T47D (cell line): ENCODE results near the gene RAB5IF.
"Not testable (repeated sequence)": the region's sequence is repeated elsewhere in the genome, so short reads cannot be mapped to it uniquely, and the experiment has no call there.

Experiments
- DNase-seq, 2 experiments: peaks; one replicate each; pipeline versions ENCODE4 v3.0.0 to v3.0.0-alpha.2; 2011 to 2012; ENCODE audit warnings: low read depth in 1 of 2, low spot score in 1 of 2
- JUND ChIP-seq: IDR thresholded peaks from 2 replicates; pipeline ENCODE4 v1.6.1; 2012; ENCODE audit warnings: low read depth
- in situ Hi-C: cut with HindIII; loops from 2 replicates; pipeline ENCODE4 v1.10.0; 2016; ENCODE audit warnings: low sequenced_read_pairs, low pct_unique_long_range_greater_than_20kb

The RAB5IF gene

DNA sequence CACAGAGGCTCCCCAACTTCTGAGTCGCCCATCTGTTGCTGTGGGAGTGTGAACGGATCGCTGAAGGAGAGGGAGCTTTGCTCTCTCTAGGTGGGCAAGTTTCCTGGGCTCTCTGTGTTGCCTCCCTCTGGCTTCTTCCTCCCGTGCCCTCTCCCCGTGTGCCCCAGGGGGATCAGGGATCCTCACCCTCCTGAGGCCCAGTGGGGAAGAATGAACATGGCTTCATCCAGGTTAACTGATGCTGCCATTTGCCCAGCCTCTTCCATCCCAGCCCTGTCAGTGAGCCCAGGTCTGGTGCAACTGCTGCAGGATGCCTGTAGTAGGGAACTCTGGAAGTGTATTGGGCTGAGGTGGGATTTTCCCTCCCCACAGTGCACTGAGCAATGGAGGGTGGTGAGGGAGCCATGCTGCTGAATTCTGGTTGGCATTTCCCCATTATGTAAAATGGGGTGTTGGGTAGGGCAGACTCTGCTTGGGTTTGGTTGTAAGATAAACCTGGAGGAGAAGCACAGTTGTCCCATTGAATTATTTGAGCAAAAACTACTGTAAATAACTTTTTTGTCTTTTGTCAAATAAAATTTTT is 12.1 kb upstream of the RAB5IF start:
- in situ Hi-C loops: no loop called here
- no peak for DNase-seq
- no peak for TF ChIP-seq JUND

- DNase-seq: no peak
- in situ Hi-C loops: no loop called here
- TF ChIP-seq JUND: no peak
These were observed 5.7 kb upstream of the RAB5IF start for GRCh38 chr20:36599912-36600345.

DNA sequence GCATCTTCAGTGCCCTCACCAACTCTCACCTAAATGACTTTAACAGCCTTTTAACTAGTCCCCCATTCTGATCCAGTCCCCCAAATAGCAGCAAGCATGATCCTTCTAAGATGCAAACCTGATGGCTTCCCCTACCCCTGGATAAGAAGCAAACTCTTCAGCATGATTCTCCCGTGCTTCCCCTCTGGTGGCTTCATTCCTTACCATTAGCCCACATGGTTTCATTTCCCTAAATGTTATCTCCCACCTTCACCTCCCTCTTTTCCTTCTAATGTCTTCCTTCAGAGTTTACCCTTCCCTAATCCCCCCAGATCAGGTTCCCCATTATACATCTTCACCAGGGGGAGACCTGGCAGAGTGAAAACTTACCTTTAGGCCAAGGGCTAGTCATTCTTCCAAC is 4.0 kb upstream of the RAB5IF start:
- no peak for TF ChIP-seq JUND
- in situ Hi-C loops: no loop called here
- DNase-seq: no peak

- DNase-seq: no peak
- in situ Hi-C loops: no loop called here
- TF ChIP-seq JUND: no peak
These were observed 604 bp upstream of the RAB5IF start for GRCh38 chr20:36604952-36605398.

DNA sequence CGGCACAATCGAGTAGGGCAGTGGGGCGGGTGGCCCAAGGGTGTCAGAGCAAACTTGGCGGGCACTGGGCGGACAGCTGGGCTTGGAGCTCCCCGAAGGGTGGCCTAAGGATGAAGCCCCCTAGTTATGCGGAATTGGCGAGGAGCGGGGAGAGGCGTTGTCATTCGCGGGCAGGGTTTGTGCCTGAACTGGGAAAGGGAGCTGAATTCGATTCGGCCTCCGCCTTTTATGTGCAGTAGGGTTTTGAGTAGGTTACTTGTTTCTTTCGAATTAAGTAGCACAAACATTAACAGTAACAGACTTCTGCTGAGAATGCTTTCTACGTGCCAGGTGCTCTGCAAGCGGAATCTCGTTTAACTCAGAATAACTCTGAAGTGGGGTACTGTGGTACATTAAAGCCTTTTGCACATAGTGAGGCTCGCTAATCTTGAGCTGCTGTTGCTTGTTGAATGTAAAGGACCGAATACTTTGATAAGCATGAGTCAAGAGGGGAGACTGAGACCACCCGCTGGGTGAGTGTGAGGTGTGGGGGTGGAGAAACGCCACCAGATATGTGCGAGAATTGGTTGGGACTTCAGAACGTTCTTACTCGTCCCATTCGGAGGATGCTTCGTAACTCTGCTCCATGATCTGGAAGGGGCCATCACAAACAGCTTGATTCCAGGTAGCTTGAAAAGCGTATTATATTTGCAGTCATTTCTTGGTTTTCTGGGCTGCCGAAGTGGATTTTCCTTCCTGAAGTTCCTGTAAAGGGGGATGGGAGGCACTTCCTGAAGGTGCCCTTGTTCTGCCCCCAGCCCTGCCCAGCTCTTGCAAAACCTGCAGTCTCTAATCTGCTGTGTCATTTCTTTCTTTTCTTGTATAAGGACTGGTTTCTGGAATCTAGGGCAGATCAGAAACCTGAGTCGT is 833 bp downstream of the RAB5IF start:
- in situ Hi-C loops: no loop called here
- TF ChIP-seq JUND: no peak
- peak in 1 of 2 experiments; percentile 26 for DNase-seq

- no peak for TF ChIP-seq JUND
- in situ Hi-C loops: no loop called here
- no peak for DNase-seq
These were observed 2.2 kb downstream of the RAB5IF start for GRCh38 chr20:36607586-36608387.

- in situ Hi-C loops, DNase-seq: not testable (repeated sequence)
These were observed 2.8 kb downstream of the RAB5IF start for GRCh38 chr20:36608388-36608728.

DNA sequence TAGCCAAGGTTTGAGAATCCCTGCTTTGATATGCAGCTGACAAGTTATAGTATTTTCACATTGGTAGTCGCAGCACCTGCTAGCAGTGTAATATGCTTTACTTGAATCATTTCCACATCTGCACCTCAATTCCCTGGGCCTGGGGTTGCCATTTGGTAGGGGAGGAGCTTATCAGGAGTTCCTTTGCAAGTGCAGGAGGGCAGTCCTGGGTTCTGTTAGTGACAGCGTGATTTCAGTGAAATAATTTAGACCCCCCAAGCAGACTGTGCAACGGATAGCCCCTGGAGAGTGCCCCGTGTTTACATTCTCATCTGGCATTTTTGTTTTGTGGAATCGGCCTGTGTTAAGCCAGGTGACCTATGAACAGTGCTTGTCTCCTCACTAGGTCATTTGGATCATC is 6.0 kb downstream of the RAB5IF start:
- in situ Hi-C loops: no loop called here
- no peak for TF ChIP-seq JUND
- no peak for DNase-seq

DNA sequence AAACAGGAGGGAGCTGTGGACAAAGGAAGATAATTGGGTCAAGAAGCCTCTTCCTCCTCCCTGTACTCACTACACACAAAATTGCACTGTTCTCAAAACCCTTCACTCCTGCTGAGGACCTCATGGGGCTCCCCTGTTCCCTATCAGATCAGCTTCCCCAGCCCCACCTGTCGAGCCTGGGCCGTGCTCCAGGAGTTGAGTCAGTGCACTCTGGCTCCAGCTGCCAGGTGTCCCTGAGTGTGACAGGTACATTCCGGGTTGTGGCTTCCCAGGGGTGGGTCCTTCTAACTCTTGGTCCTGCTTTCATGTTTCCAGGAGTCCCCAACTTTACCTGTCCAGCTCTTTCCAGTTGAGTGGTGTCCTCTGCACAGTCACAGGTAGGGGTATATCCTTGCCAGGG is 8.4 kb downstream of the RAB5IF start:
- TF ChIP-seq JUND: no peak
- in situ Hi-C loops: no loop called here
- no peak for DNase-seq

DNA sequence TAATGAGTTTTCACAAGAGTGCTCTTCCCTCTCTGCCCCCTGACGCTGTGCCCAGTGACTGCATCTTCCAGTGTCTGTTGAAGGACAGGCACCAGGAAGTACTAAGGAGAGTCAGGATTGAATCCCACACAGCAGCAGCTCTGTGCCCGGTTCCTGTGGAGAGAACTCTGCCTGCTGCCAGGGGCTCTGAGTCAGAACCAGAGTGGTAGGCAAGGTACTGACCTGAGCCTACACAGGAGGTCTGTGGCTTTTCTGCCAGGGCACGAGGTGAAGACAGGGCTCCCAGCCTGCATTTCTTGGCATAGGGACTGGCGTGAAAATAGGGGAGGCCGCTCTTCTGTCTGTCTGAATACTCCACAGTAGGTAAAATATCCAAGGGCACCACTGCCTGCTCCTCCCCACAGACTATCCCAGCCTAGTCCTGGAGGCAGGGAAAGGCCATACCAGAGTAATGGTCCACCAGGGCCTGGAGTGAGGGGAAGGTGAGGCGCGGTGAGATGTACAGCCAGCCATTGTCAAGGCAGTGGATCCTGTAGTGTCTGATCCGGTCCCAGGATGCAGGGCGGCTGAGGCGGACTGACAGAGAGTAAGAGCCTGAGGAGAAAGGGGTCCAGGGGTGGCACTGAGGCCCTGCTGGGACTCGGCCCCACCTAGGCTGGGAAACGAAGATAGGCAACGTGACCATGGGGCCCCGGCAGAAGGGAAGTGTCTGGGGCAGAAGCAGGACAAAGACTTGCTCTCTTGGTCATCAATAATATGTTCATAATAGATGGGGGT is 9.4 kb downstream of the RAB5IF start:
- TF ChIP-seq JUND: no peak
- no peak for DNase-seq
- in situ Hi-C loops: no loop called here

- no peak for TF ChIP-seq JUND
- DNase-seq: no peak
- in situ Hi-C loops: no loop called here
These were observed 15.3 kb downstream of the RAB5IF start for GRCh38 chr20:36620917-36621316.

DNA sequence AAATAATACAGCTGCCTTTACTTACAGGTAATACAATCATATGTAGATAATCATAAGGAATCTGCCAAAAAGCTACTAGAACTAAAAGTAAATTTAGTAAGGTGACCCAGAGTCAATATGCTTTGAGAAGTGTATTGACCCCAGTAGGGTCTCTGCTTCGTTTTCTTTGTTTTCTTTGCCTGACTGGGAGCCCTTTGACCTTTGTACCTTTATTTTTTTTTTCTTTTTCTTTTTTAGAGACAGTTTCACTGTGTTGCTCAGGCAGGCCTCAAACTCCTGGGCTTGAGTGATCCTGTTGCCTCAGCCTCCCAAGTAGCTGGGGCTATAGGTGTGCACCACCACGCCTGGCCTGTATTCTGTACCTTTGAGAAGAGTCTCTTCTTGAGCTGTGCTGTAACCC is 17.9 kb downstream of the RAB5IF start:
- no peak for TF ChIP-seq JUND
- in situ Hi-C loops: no loop called here
- no peak for DNase-seq
